Panc1 (cell line): ENCODE measurements around the gene GRID1. TPM values are rescaled to one million over a fixed set of nuclear protein-coding genes. Genes with fewer than 3 reads are reported as not detected.

Experiments
- ATAC-seq: fragments of 200-7000 bp; cut with Tn5 transposase; 2 replicates; pipeline ENCODE4 v1.9.1; 2020; ENCODE audit warnings: mild to moderate bottlenecking, moderate library complexity
- BruUV-seq: library from RNA; stranded (reverse); fragments of 400-500 nt; replicated peaks from 2 replicates; lab custom pipeline; 2021; lab: Mats Ljungman, UMichigan
- CTCF ChIA-PET: fragments of 300-600 bp; sonication (Branson Sonifier 250); formaldehyde crosslinking; loops from one replicate; lab custom pipeline; 2022; ENCODE audit warnings: antibody characterized with exemption; lab: Charles Lee
- POLR2A ChIA-PET: fragments of 300-600 bp; sonication (Branson Sonifier 250); formaldehyde crosslinking; loops from one replicate; lab custom pipeline; 2022; ENCODE audit warnings: antibody characterized with exemption; lab: Charles Lee
- DNase-seq: peaks from one replicate; pipeline ENCODE4 v3.0.0-alpha.2; 2010; ENCODE audit warnings: low read depth, low spot score
- H3K27ac ChIP-seq: 2 replicates; pipeline ENCODE4 v1.5.1; 2011; ENCODE audit warnings: mild to moderate bottlenecking, low read length, inconsistent platforms
- H3K27me3 ChIP-seq: fragments of 200-500 bp; sonication (Bioruptor generic); 2 replicates; pipeline ENCODE4 v1.6.0; 2014; ENCODE audit warnings: low read length, inconsistent platforms; ENCODE audit not compliant: control insufficient read depth, insufficient read depth
- H3K36me3 ChIP-seq: fragments of 200-500 bp; sonication (Bioruptor generic); 2 replicates; pipeline ENCODE4 v1.5.1; 2014; ENCODE audit warnings: inconsistent platforms, mild to moderate bottlenecking, low read length, moderate library complexity; ENCODE audit not compliant: control insufficient read depth, insufficient read depth
- H3K4me1 ChIP-seq: 2 replicates; pipeline ENCODE4 v1.5.1; 2011; ENCODE audit warnings: inconsistent platforms, mild to moderate bottlenecking, low read length, moderate library complexity; ENCODE audit not compliant: control insufficient read depth, insufficient read depth
- H3K4me3 ChIP-seq, 2 experiments: 2 replicates each; pipeline ENCODE4 v1.5.1; 2011 to 2012; ENCODE audit warnings: low read depth in 2 of 2, low read length in 2 of 2, mild to moderate bottlenecking in 2 of 2, inconsistent platforms in 1 of 2, moderate library complexity in 1 of 2
- H3K9me3 ChIP-seq: fragments of 200-500 bp; sonication (Bioruptor generic); 2 replicates; pipeline ENCODE4 v1.5.1; 2014; ENCODE audit warnings: low read depth, mild to moderate bottlenecking, inconsistent platforms, low read length, moderate library complexity; ENCODE audit not compliant: control insufficient read depth, insufficient read depth
- POLR2AphosphoS5 ChIP-seq: IDR thresholded peaks from 2 replicates; pipeline ENCODE4 v1.6.1; 2012; ENCODE audit warnings: mild to moderate bottlenecking, low read depth, low read length, moderate library complexity
- REST ChIP-seq, 2 experiments: IDR thresholded peaks; 2 replicates each; pipeline ENCODE4 v1.6.1; 2011 to 2012; ENCODE audit warnings: low read depth in 2 of 2, control low read depth in 1 of 2, low read length in 1 of 2, mild to moderate bottlenecking in 1 of 2, moderate library complexity in 1 of 2; ENCODE audit not compliant: insufficient read depth in 1 of 2
- SIN3A ChIP-seq: IDR thresholded peaks from 2 replicates; pipeline ENCODE4 v1.6.1; 2012; ENCODE audit warnings: low read depth, mild to moderate bottlenecking, low read length, moderate library complexity, borderline replicate concordance; ENCODE audit not compliant: insufficient read depth
- TCF7L2 ChIP-seq: IDR thresholded peaks from 2 replicates; pipeline ENCODE4 v1.6.1; 2011; ENCODE audit warnings: mild to moderate bottlenecking, low read depth, low read length, inconsistent platforms
- in situ Hi-C: cut with HindIII; loops from 2 replicates; pipeline ENCODE4 v1.10.0; 2016; ENCODE audit warnings: low sequenced_read_pairs, low pct_unique_long_range_greater_than_20kb
- intact Hi-C: fragments of 100-400 bp; cut with micrococcal nuclease; formaldehyde crosslinking; loops from one replicate; pipeline ENCODE4 v1.10.0; 2022; ENCODE audit not compliant: unreplicated experiment
- total RNA-seq: library from RNA; stranded (reverse); gene quantifications from one replicate; pipeline ENCODE4 v1.2.1, GENCODE V29; 2021; ENCODE audit not compliant: unreplicated experiment
- TF ChIP-seq, protein P1 (sequence below): fragments of 450-650 bp; IDR thresholded peaks from 2 replicates; pipeline ENCODE4 v1.5.1; 2017; ENCODE audit warnings: mild to moderate bottlenecking

GRID1 gene
- total RNA-seq, 1 experiment from 2014 or later = 2.3 TPM

- no TSS peak for BruUV-seq
- H3K27me3 ChIP-seq = peaks cover 10% of the 10 kb centered on the region; the same call in 1 of the 2 replicates
- ChIA-PET POLR2A (no interaction called here), CTCF (no interaction called here)
- intact Hi-C loops = no loop called here
- TF ChIP-seq POLR2AphosphoS5 = no peak
- TF ChIP-seq, protein P1, sequence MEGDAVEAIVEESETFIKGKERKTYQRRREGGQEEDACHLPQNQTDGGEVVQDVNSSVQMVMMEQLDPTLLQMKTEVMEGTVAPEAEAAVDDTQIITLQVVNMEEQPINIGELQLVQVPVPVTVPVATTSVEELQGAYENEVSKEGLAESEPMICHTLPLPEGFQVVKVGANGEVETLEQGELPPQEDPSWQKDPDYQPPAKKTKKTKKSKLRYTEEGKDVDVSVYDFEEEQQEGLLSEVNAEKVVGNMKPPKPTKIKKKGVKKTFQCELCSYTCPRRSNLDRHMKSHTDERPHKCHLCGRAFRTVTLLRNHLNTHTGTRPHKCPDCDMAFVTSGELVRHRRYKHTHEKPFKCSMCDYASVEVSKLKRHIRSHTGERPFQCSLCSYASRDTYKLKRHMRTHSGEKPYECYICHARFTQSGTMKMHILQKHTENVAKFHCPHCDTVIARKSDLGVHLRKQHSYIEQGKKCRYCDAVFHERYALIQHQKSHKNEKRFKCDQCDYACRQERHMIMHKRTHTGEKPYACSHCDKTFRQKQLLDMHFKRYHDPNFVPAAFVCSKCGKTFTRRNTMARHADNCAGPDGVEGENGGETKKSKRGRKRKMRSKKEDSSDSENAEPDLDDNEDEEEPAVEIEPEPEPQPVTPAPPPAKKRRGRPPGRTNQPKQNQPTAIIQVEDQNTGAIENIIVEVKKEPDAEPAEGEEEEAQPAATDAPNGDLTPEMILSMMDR = no peak
- TF ChIP-seq TCF7L2 = no peak
- TF ChIP-seq SIN3A = no peak
- TF ChIP-seq REST (IDR thresholded peaks at IDR 0.05; ENCODE audit: insufficient read depth in 1 of 2, low read depth in 2 of 2, low read length in 1 of 2) = no peak
- DNase-seq (no peak), ATAC-seq (no peak)
- H3K36me3 ChIP-seq = no peaks in the 10 kb centered on the region
- no peaks in the 10 kb centered on the region for H3K9me3 ChIP-seq
- in situ Hi-C loops = no loop called here
- no peak overlapping the region for H3K4me3 ChIP-seq
- no peak overlapping the region for H3K27ac ChIP-seq
- H3K4me1 ChIP-seq = no peaks in the 10 kb centered on the region
Observed at GRCh38 chr10:86325158-86325557, 41.4 kb downstream of the GRID1 start.

GRCh38 chr10:86321568-86321967 lies 45.0 kb downstream of the GRID1 start:
- no peaks in the 10 kb centered on the region for H3K36me3 ChIP-seq
- in situ Hi-C loops = no loop called here
- intact Hi-C loops = no loop called here
- no TSS peak for BruUV-seq
- ChIA-PET POLR2A (no interaction called here), CTCF (interaction anchor here (0.8 kb wide), 1 partner anchor 28 kb away, joined by 4 read pairs; no protein-coding TSS in a partner anchor)
- DNase-seq (no peak), ATAC-seq (no peak)
- TF ChIP-seq TCF7L2 = no peak
- TF ChIP-seq POLR2AphosphoS5 = no peak
- TF ChIP-seq, protein P1 = no peak
- TF ChIP-seq SIN3A = no peak
- no peak for TF ChIP-seq REST (IDR thresholded peaks at IDR 0.05; ENCODE audit: insufficient read depth in 1 of 2, low read depth in 2 of 2, low read length in 1 of 2)
- no peak overlapping the region for H3K4me3 ChIP-seq
- H3K9me3 ChIP-seq = no peaks in the 10 kb centered on the region
- H3K27me3 ChIP-seq = peaks cover 8% of the 10 kb centered on the region; the same call in 1 of the 2 replicates
- no peak overlapping the region for H3K27ac ChIP-seq
- no peaks in the 10 kb centered on the region for H3K4me1 ChIP-seq
